GM23338 (cell line): ENCODE results near the gene CACNA2D3. TPM values are rescaled to one million over a fixed set of nuclear protein-coding genes. Genes with fewer than 3 reads are reported as not detected.

Experiments
- ATAC-seq: fragments of 200-7000 bp; cut with Tn5 transposase; 3 replicates; pipeline ENCODE4 v1.9.1; 2020
- DNase-seq: peaks from one replicate; pipeline ENCODE4 v3.0.0-alpha.2; 2015; ENCODE audit warnings: low spot score
- H2AFZ ChIP-seq: fragments of 200-600 bp; sonication (generic); 2 replicates; pipeline ENCODE4 v1.8.0; 2016; ENCODE audit warnings: antibody characterized with exemption, mild to moderate bottlenecking, moderate library complexity
- H3F3A ChIP-seq: fragments of 200-600 bp; sonication (generic); replicated peaks from 2 replicates; pipeline ENCODE4 v1.8.0; 2017; ENCODE audit warnings: antibody characterized with exemption, mixed run types, low read depth
- H3K27ac ChIP-seq: fragments of 200-600 bp; sonication (generic); 2 replicates; pipeline ENCODE4 v1.6.1; 2016; ENCODE audit warnings: low read depth
- H3K27me3 ChIP-seq: fragments of 200-600 bp; sonication (generic); 2 replicates; pipeline ENCODE4 v1.8.0; 2016; ENCODE audit warnings: mild to moderate bottlenecking, mixed run types, moderate library complexity; ENCODE audit not compliant: insufficient read depth
- H3K36me3 ChIP-seq: fragments of 200-600 bp; sonication (generic); 2 replicates; pipeline ENCODE4 v1.8.0; 2016; ENCODE audit warnings: mild to moderate bottlenecking; ENCODE audit not compliant: insufficient read depth
- H3K4me1 ChIP-seq: fragments of 200-600 bp; sonication (generic); 2 replicates; pipeline ENCODE4 v1.8.0; 2016; ENCODE audit warnings: mild to moderate bottlenecking, moderate library complexity; ENCODE audit not compliant: insufficient read depth
- H3K4me2 ChIP-seq: fragments of 200-600 bp; sonication (generic); 2 replicates; pipeline ENCODE4 v1.7.1; 2017; ENCODE audit warnings: mixed run types
- H3K4me3 ChIP-seq: fragments of 200-600 bp; sonication (generic); 2 replicates; pipeline ENCODE4 v1.6.1; 2016; ENCODE audit warnings: mixed run types
- H3K79me2 ChIP-seq: fragments of 200-600 bp; sonication (generic); replicated peaks from 2 replicates; pipeline ENCODE4 v1.8.0; 2017; ENCODE audit warnings: mild to moderate bottlenecking; ENCODE audit not compliant: insufficient read depth
- H3K9me2 ChIP-seq: fragments of 200-600 bp; sonication (generic); 2 replicates; pipeline ENCODE4 v1.8.0; 2017; ENCODE audit not compliant: insufficient read depth
- H4K20me1 ChIP-seq: fragments of 200-600 bp; sonication (generic); replicated peaks from 2 replicates; pipeline ENCODE4 v1.8.0; 2017; ENCODE audit warnings: mild to moderate bottlenecking; ENCODE audit not compliant: insufficient read depth
- H3K27ac Mint-ChIP-seq: 2 replicates; pipeline ENCODE4 v1.8.0; 2020; ENCODE audit warnings: inconsistent platforms, mild to moderate bottlenecking, moderate library complexity, mixed read lengths
- H3K27me3 Mint-ChIP-seq: 3 replicates; pipeline ENCODE4 v1.8.0; 2022; ENCODE audit warnings: low read depth, mild to moderate bottlenecking, moderate library complexity, mixed read lengths, inconsistent platforms; ENCODE audit not compliant: insufficient read depth, poor library complexity
- H3K36me3 Mint-ChIP-seq: 3 replicates; pipeline ENCODE4 v1.8.0; 2021; ENCODE audit warnings: low read depth, mild to moderate bottlenecking, inconsistent platforms, moderate library complexity, mixed read lengths
- H3K4me1 Mint-ChIP-seq: 3 replicates; pipeline ENCODE4 v1.8.0; 2020; ENCODE audit warnings: mild to moderate bottlenecking, inconsistent platforms, mixed read lengths
- H3K4me3 Mint-ChIP-seq: 3 replicates; pipeline ENCODE4 v1.8.0; 2021; ENCODE audit warnings: moderate library complexity, mild to moderate bottlenecking, inconsistent platforms, mixed read lengths
- H3K9me3 Mint-ChIP-seq: 3 replicates; pipeline ENCODE4 v1.8.0; 2020; ENCODE audit warnings: moderate library complexity, mild to moderate bottlenecking, inconsistent platforms, mixed read lengths
- CTCF ChIP-seq, 2 experiments: fragments of 200-600 bp in 1 of 2; sonication (generic) in 1 of 2; conservative IDR thresholded peaks; 2 replicates each; pipeline versions ENCODE4 v1.5.1 to v1.6.1; 2016 to 2017; ENCODE audit warnings: antibody characterized with exemption in 2 of 2, low read depth in 2 of 2, mild to moderate bottlenecking in 2 of 2, moderate library complexity in 1 of 2
- EZH2 ChIP-seq: fragments of 200-600 bp; sonication (generic); IDR thresholded peaks from one replicate; pipeline ENCODE4 v1.8.0; 2017; ENCODE audit warnings: antibody characterized with exemption, mild to moderate bottlenecking, low read depth; ENCODE audit not compliant: unreplicated experiment
- JUNB ChIP-seq: IDR thresholded peaks from one replicate; pipeline ENCODE4 v1.6.1; 2016; ENCODE audit warnings: antibody characterized with exemption; ENCODE audit not compliant: unreplicated experiment
- NANOG ChIP-seq: IDR thresholded peaks from 2 replicates; pipeline ENCODE4 v1.6.1; 2016; ENCODE audit warnings: antibody characterized with exemption, borderline replicate concordance
- POLR2AphosphoS5 ChIP-seq: IDR thresholded peaks from 2 replicates; pipeline ENCODE4 v1.6.1; 2016; ENCODE audit warnings: antibody characterized with exemption, low read depth
- ZNF114 ChIP-seq: fragments of 250-450 bp; sonication (Bioruptor Pico); IDR thresholded peaks from 2 replicates; pipeline ENCODE4 v1.5.0; 2020; ENCODE audit warnings: mild to moderate bottlenecking, moderate library complexity
- ZNF331 ChIP-seq: fragments of 250-450 bp; sonication (Bioruptor Pico); IDR thresholded peaks from 2 replicates; pipeline ENCODE4 v1.5.0; 2020; ENCODE audit warnings: low read depth, mild to moderate bottlenecking, moderate library complexity
- polyA plus RNA-seq: library from polyadenylated mRNA; unstranded; fragments of >200 nt; fragmentation: Nextera tagmentation; extraction: Ambion mirVana; gene quantifications from 2 replicates; pipeline ENCODE4 v1.2.1, GENCODE V29; 2016
- total RNA-seq: library from RNA; depleted of rRNA; stranded (reverse); fragments of >200 nt; shearing (Covaris generic); gene quantifications from 2 replicates; pipeline ENCODE4 v1.2.3, GENCODE V29; 2014
- TF ChIP-seq, protein P1 (sequence below): IDR thresholded peaks from 2 replicates; pipeline ENCODE4 v1.6.1; 2016; ENCODE audit warnings: antibody characterized with exemption
- TF ChIP-seq, protein P2 (sequence below): IDR thresholded peaks from one replicate; pipeline ENCODE4 v1.6.1; 2018; ENCODE audit warnings: antibody characterized with exemption; ENCODE audit not compliant: unreplicated experiment

The CACNA2D3 gene
- total and polyA plus RNA-seq, 2 experiments from 2014 or later = 2.2 to 2.3 TPM

- TF ChIP-seq ZNF331 (CRISPR knock-in tag) (no peak), JUNB (no peak), NANOG (no peak), EZH2 (no peak), POLR2AphosphoS5 (no peak)
- TF ChIP-seq, protein P1, sequence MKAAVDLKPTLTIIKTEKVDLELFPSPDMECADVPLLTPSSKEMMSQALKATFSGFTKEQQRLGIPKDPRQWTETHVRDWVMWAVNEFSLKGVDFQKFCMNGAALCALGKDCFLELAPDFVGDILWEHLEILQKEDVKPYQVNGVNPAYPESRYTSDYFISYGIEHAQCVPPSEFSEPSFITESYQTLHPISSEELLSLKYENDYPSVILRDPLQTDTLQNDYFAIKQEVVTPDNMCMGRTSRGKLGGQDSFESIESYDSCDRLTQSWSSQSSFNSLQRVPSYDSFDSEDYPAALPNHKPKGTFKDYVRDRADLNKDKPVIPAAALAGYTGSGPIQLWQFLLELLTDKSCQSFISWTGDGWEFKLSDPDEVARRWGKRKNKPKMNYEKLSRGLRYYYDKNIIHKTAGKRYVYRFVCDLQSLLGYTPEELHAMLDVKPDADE = no peak
- TF ChIP-seq, protein P2, sequence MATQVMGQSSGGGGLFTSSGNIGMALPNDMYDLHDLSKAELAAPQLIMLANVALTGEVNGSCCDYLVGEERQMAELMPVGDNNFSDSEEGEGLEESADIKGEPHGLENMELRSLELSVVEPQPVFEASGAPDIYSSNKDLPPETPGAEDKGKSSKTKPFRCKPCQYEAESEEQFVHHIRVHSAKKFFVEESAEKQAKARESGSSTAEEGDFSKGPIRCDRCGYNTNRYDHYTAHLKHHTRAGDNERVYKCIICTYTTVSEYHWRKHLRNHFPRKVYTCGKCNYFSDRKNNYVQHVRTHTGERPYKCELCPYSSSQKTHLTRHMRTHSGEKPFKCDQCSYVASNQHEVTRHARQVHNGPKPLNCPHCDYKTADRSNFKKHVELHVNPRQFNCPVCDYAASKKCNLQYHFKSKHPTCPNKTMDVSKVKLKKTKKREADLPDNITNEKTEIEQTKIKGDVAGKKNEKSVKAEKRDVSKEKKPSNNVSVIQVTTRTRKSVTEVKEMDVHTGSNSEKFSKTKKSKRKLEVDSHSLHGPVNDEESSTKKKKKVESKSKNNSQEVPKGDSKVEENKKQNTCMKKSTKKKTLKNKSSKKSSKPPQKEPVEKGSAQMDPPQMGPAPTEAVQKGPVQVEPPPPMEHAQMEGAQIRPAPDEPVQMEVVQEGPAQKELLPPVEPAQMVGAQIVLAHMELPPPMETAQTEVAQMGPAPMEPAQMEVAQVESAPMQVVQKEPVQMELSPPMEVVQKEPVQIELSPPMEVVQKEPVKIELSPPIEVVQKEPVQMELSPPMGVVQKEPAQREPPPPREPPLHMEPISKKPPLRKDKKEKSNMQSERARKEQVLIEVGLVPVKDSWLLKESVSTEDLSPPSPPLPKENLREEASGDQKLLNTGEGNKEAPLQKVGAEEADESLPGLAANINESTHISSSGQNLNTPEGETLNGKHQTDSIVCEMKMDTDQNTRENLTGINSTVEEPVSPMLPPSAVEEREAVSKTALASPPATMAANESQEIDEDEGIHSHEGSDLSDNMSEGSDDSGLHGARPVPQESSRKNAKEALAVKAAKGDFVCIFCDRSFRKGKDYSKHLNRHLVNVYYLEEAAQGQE = no peak
Measured at GRCh38 chr3:54372232-54372631, 249.9 kb downstream of the CACNA2D3 start (continued).

GRCh38 chr3:54374214-54374852 is 252.0 kb downstream of the CACNA2D3 start:
- Histone ChIP-seq H3K4me3 (no peak overlapping the region), H3K9me2 (no peaks in the 10 kb centered on the region), H3K79me2 (no peaks in the 10 kb centered on the region), H3F3A (no peaks in the 10 kb centered on the region), H4K20me1 (no peaks in the 10 kb centered on the region; the same call in 1 of the 2 replicates), H3K36me3 (no peaks in the 10 kb centered on the region), H3K27ac (no peak overlapping the region), H3K4me1 (no peaks in the 10 kb centered on the region), H2AFZ (no peak overlapping the region), H3K27me3 (no peaks in the 10 kb centered on the region), H3K4me2 (no peak overlapping the region)
- H3K36me3 Mint-ChIP-seq = no peaks in the 10 kb centered on the region
- no peak overlapping the region for H3K27ac Mint-ChIP-seq
- H3K4me3 Mint-ChIP-seq = no peak overlapping the region
- no peaks in the 10 kb centered on the region for H3K4me1 Mint-ChIP-seq
- no peaks in the 10 kb centered on the region for H3K9me3 Mint-ChIP-seq
- TF ChIP-seq ZNF114 (CRISPR knock-in tag) = no peak
- no peak for TF ChIP-seq POLR2AphosphoS5
- TF ChIP-seq CTCF (conservative IDR thresholded peaks at IDR 0.05; ENCODE audit: low read depth in 2 of 2) = peak; percentile 76 to 86
- H3K27me3 Mint-ChIP-seq = peaks cover 2% of the 10 kb centered on the region
- peak; percentile 97 for ATAC-seq
- peak; percentile 78 for DNase-seq
